Cardiac muscle cell (in vitro differentiated cells and primary cell): ENCODE measurements around the gene DIAPH2. TPM values are rescaled to one million over a fixed set of nuclear protein-coding genes. Genes with fewer than 3 reads are reported as not detected.

Source experiments
- DNase-seq, 2 donors: peaks; one replicate each; pipeline versions ENCODE4 v3.0.0 to v3.0.0-alpha.2; 2010 to 2017; ENCODE audit warnings: low read depth in 1 of 2, low spot score in 1 of 2
- H3K27ac ChIP-seq: fragments of 200-600 bp; sonication (generic); 2 replicates; pipeline ENCODE4 v1.5.1; 2016
- H3K27me3 ChIP-seq: fragments of 200-600 bp; sonication (generic); 2 replicates; pipeline ENCODE4 v1.6.0; 2016; ENCODE audit warnings: control low read depth
- H3K36me3 ChIP-seq: fragments of 200-600 bp; sonication (generic); 2 replicates; pipeline ENCODE4 v1.5.1; 2016; ENCODE audit warnings: control low read depth
- H3K4me1 ChIP-seq: fragments of 200-600 bp; sonication (generic); 2 replicates; pipeline ENCODE4 v1.8.1; 2017; ENCODE audit warnings: low read depth, mild to moderate bottlenecking, mixed run types
- H3K4me3 ChIP-seq: fragments of 200-600 bp; sonication (generic); 2 replicates; pipeline ENCODE4 v1.5.1; 2016; ENCODE audit warnings: mild to moderate bottlenecking
- H3K9me3 ChIP-seq: fragments of 200-600 bp; sonication (generic); 2 replicates; pipeline ENCODE4 v1.5.1; 2017; ENCODE audit warnings: low read depth, mild to moderate bottlenecking, control low read depth
- polyA plus RNA-seq: library from polyadenylated mRNA; unstranded; fragments of >200 nt; fragmentation: Nextera tagmentation; extraction: Ambion mirVana; gene quantifications from 2 replicates; pipeline ENCODE4 v1.2.1, GENCODE V29; 2016
- total RNA-seq: library from RNA; depleted of rRNA; stranded (reverse); fragments of >200 nt; gene quantifications from 2 replicates; pipeline ENCODE4 v1.2.3, GENCODE V29; 2016
- TF ChIP-seq, protein P1 (sequence below): IDR thresholded peaks from 2 replicates; pipeline ENCODE4 v1.5.1; 2012; ENCODE audit warnings: low read depth, mild to moderate bottlenecking, low read length

Gene DIAPH2
- total and polyA plus RNA-seq, 2 experiments from 2014 or later, result 9.1 to 18.4 TPM

DNA sequence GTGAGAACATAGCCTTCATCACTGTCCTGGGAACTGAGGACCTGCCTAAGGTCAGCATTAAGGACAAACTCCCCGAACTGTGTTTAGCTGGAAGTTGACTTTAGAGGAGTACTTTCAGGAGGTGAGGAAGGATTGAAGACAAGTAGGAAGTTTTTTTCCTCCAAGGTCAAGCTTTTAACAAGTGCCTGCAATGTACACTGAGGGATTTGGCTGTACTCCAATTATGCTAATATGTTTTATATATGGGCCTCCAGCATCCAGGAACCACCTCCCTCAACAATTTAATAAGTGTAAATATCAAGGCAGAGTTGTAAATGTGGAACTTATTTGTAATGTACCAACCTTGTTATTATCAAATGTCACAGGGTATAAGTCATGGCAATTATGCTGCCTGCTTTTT is 925.3 kb downstream of the DIAPH2 start:
- Histone ChIP-seq H3K4me1 (no peaks in the 10 kb centered on the region), H3K27me3 (no peaks in the 10 kb centered on the region), H3K36me3 (no peaks in the 10 kb centered on the region), H3K27ac (no peak overlapping the region), H3K9me3 (no peaks in the 10 kb centered on the region), H3K4me3 (no peak overlapping the region)
- peak in 1 of 2 donors; percentile 48 for DNase-seq
- TF ChIP-seq, protein P1, sequence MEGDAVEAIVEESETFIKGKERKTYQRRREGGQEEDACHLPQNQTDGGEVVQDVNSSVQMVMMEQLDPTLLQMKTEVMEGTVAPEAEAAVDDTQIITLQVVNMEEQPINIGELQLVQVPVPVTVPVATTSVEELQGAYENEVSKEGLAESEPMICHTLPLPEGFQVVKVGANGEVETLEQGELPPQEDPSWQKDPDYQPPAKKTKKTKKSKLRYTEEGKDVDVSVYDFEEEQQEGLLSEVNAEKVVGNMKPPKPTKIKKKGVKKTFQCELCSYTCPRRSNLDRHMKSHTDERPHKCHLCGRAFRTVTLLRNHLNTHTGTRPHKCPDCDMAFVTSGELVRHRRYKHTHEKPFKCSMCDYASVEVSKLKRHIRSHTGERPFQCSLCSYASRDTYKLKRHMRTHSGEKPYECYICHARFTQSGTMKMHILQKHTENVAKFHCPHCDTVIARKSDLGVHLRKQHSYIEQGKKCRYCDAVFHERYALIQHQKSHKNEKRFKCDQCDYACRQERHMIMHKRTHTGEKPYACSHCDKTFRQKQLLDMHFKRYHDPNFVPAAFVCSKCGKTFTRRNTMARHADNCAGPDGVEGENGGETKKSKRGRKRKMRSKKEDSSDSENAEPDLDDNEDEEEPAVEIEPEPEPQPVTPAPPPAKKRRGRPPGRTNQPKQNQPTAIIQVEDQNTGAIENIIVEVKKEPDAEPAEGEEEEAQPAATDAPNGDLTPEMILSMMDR, result no peak

DNA sequence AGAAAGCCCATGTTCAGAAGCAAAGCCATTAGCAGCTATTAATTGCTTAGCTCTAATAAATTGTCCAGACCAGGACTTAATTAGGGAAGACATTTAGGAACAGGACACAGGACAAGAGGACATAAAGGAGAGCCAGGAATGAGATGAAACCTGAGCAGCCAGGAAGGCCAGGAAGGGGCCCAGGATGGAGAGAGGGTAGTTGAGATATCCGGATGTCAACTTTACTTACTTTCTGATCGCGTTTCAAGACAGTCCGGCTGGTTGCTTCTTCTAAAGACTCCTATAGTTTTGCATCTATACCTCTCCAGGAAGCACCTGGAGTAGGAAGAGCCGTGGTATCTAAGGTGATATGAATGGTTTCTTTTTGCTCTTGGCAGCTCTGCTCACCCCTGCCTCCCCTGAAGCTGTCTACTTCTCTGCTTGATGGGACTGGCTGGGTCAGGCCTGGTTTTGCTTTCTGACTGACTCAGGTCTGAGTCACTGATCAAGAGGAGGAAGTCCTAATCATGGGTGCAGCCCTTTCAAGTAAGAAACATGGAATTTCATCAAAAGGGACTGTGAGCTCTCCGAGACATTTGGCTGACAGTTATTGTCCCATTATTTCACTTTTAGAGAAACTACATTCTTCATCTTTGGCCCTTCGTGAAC is 932.4 kb downstream of the DIAPH2 start:
- TF ChIP-seq, protein P1, result no peak
- no peak overlapping the region for H3K27ac ChIP-seq

DNA sequence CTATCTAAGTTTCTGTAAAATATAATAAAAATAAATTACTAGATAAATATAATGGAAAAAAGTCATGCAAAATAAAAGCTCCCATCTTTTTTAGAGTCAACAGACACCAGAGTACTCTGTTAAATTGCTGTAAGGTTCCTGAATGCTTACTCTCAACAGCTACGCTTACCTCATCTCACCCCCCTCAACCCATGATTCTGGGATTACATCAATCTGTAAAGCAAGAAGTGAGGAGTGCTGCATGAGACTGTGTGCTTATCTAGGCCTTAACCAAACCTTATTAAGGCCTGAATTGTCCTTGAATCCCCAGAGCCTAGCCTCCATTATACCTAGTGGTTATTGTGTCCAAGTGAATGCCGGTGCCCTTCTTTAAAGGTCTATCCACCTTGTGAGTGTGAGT is 934.9 kb downstream of the DIAPH2 start:
- no peak overlapping the region for H3K27ac ChIP-seq
- no peaks in the 10 kb centered on the region for H3K9me3 ChIP-seq
- H3K27me3 ChIP-seq, result no peaks in the 10 kb centered on the region
- no peak overlapping the region for H3K4me3 ChIP-seq
- TF ChIP-seq, protein P1, result no peak
- H3K36me3 ChIP-seq, result no peaks in the 10 kb centered on the region
- no peak for DNase-seq
- H3K4me1 ChIP-seq, result no peaks in the 10 kb centered on the region

More for the DNA sequence above, 932.4 kb downstream of the DIAPH2 start:
- peak in 1 of 2 donors; percentile 63 for DNase-seq
- Histone ChIP-seq H3K4me3 (no peak overlapping the region), H3K4me1 (no peaks in the 10 kb centered on the region), H3K9me3 (no peaks in the 10 kb centered on the region), H3K27me3 (no peaks in the 10 kb centered on the region), H3K36me3 (no peaks in the 10 kb centered on the region)

DNA sequence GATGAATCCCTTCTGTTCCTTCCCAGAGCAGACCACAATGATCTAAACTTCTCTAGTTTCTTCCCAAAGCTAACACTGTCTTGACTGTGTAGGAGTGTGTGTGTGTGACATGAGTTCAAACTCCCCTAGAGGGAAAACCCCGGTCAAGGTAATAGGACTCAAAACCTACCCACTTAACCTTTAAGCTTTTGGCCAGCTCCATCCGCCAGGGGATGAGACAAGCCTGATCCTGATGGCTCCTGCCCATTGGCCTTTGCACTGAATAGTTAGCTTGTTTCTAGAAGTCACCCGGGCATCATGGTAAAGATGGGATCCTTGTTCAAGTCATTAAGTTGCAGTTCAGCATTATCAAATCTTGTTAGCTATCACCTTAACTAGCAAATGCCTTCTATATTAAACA is 937.5 kb downstream of the DIAPH2 start:
- no peaks in the 10 kb centered on the region for H3K36me3 ChIP-seq
- no peak overlapping the region for H3K27ac ChIP-seq
- TF ChIP-seq, protein P1, result no peak
- H3K27me3 ChIP-seq, result no peaks in the 10 kb centered on the region
- no peaks in the 10 kb centered on the region for H3K4me1 ChIP-seq
- no peaks in the 10 kb centered on the region for H3K9me3 ChIP-seq
- no peak overlapping the region for H3K4me3 ChIP-seq
- no peak for DNase-seq

DNA sequence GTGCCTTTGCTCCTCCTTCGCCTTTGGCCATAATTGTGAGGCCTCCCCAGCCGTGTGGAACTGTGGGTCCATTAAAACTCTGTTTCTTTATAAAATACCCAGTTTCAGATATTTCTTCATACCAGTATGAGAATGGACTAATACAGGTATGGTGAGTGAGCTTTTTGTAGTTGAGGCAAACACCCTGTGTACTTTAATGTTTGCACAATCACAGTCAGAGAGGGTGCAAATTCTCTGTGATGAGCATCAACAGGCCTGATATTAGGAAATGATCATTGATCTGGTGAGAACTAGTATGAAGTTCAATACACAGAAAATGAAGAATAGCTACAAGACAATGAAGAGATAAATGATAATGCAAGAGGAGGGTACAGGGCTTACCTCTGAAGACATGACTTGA is 943.7 kb downstream of the DIAPH2 start:
- Histone ChIP-seq H3K4me1 (no peaks in the 10 kb centered on the region), H3K36me3 (no peaks in the 10 kb centered on the region), H3K27me3 (peaks cover 4% of the 10 kb centered on the region), H3K9me3 (no peaks in the 10 kb centered on the region), H3K27ac (no peak overlapping the region), H3K4me3 (no peak overlapping the region)
- TF ChIP-seq, protein P1, result no peak
- no peak for DNase-seq
